SU-DHL-6 (cell line): ENCODE data around the gene RSPRY1.

ENCODE experiments used
- H2AFZ ChIP-seq: fragments of 200-600 bp; sonication (generic); 2 replicates; pipeline ENCODE4 v1.6.1; 2014; ENCODE audit warnings: low read depth, mild to moderate bottlenecking, moderate library complexity, mixed read lengths, antibody characterized with exemption, low read length; ENCODE audit not compliant: severe bottlenecking
- H3F3A ChIP-seq: fragments of 200-600 bp; shearing (Covaris generic); 2 replicates; pipeline ENCODE4 v1.6.0; 2016; ENCODE audit warnings: antibody characterized with exemption, mild to moderate bottlenecking; ENCODE audit not compliant: insufficient read depth
- H3K27ac ChIP-seq: fragments of 200-600 bp; sonication (generic); 2 replicates; pipeline ENCODE4 v1.5.1; 2016; ENCODE audit warnings: low read depth, mild to moderate bottlenecking, low read length, moderate library complexity, mixed read lengths
- H3K27me3 ChIP-seq: fragments of 200-600 bp; sonication (generic), shearing (Covaris generic); 2 replicates; pipeline ENCODE4 v1.6.0; 2014; ENCODE audit warnings: mild to moderate bottlenecking, low read length
- H3K36me3 ChIP-seq: fragments of 200-600 bp; sonication (generic); 2 replicates; pipeline ENCODE4 v1.6.1; 2014; ENCODE audit warnings: mild to moderate bottlenecking, low read length, mixed read lengths
- H3K4me2 ChIP-seq: fragments of 300-600, 200-600 bp; shearing (Covaris generic), sonication (generic); 2 replicates; pipeline ENCODE4 v1.6.0; 2014; ENCODE audit warnings: low read length, low read depth, mild to moderate bottlenecking; ENCODE audit not compliant: poor library complexity, severe bottlenecking
- H3K4me3 ChIP-seq: fragments of 200-600 bp; sonication (generic); 2 replicates; pipeline ENCODE4 v1.5.1; 2014; ENCODE audit warnings: antibody characterized with exemption, low read length, mild to moderate bottlenecking, mixed read lengths; ENCODE audit not compliant: insufficient read depth, poor library complexity, severe bottlenecking
- H3K79me2 ChIP-seq: fragments of 200-600 bp; sonication (generic); 2 replicates; pipeline ENCODE4 v1.6.1; 2014; ENCODE audit warnings: mild to moderate bottlenecking, low read length, moderate library complexity; ENCODE audit not compliant: insufficient read depth
- H3K9ac ChIP-seq: fragments of 200-600 bp; sonication (generic); 2 replicates; pipeline ENCODE4 v1.7.0; 2014; ENCODE audit warnings: mild to moderate bottlenecking, low read length
- H3K9me2 ChIP-seq: fragments of 200-600 bp; sonication (generic); replicated peaks from 2 replicates; pipeline ENCODE4 v1.6.1; 2014; ENCODE audit warnings: low read length; ENCODE audit not compliant: insufficient read depth
- H3K9me3 ChIP-seq: fragments of 200-600 bp; sonication (generic); 2 replicates; pipeline ENCODE4 v1.6.1; 2014; ENCODE audit warnings: low read length, mixed read lengths; ENCODE audit not compliant: insufficient read depth
- H4K20me1 ChIP-seq: fragments of 200-600 bp; sonication (generic); 2 replicates; pipeline ENCODE4 v1.6.1; 2014; ENCODE audit warnings: low read depth, mild to moderate bottlenecking, antibody characterized with exemption, low read length, moderate library complexity, mixed read lengths
- EZH2phosphoT487 ChIP-seq: fragments of 200-600 bp; sonication (generic), shearing (Covaris generic); conservative IDR thresholded peaks from 2 replicates; pipeline ENCODE4 v1.6.1; 2018; ENCODE audit warnings: mild to moderate bottlenecking, antibody characterized with exemption, low read length, moderate library complexity, mixed read lengths
- TF ChIP-seq, protein P1 (sequence below): fragments of 200-600 bp; sonication (generic); IDR thresholded peaks from one replicate; pipeline ENCODE4 v1.5.1; 2017; ENCODE audit warnings: antibody characterized with exemption, mild to moderate bottlenecking, low read length, moderate library complexity; ENCODE audit not compliant: insufficient read depth, poor library complexity, severe bottlenecking

Gene RSPRY1

DNA sequence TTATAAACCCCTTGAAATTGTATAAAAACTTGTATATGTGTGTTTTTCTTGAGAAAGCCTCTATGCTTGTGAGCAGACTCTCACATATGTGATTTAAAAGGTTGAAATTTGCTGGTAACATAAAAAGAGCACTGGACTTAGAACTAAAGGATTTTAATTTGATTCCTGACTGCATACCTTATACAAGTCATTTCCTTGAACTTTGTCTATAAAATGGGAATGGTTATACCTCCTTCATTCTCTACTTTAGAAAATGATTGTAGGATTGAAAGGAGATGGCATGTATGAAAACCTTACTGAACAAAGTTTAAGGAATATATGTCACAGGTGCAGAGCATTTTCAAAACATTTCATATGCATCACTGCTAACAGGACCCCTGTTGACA, 48.6 kb downstream of the RSPRY1 start:
- TF ChIP-seq EZH2phosphoT487, result no peak
- TF ChIP-seq, protein P1, sequence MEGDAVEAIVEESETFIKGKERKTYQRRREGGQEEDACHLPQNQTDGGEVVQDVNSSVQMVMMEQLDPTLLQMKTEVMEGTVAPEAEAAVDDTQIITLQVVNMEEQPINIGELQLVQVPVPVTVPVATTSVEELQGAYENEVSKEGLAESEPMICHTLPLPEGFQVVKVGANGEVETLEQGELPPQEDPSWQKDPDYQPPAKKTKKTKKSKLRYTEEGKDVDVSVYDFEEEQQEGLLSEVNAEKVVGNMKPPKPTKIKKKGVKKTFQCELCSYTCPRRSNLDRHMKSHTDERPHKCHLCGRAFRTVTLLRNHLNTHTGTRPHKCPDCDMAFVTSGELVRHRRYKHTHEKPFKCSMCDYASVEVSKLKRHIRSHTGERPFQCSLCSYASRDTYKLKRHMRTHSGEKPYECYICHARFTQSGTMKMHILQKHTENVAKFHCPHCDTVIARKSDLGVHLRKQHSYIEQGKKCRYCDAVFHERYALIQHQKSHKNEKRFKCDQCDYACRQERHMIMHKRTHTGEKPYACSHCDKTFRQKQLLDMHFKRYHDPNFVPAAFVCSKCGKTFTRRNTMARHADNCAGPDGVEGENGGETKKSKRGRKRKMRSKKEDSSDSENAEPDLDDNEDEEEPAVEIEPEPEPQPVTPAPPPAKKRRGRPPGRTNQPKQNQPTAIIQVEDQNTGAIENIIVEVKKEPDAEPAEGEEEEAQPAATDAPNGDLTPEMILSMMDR, result no peak
- Histone ChIP-seq H3F3A (peaks cover 27% of the 10 kb centered on the region), H4K20me1 (no peaks in the 10 kb centered on the region), H3K79me2 (no peaks in the 10 kb centered on the region), H3K4me2 (peak overlapping the region; percentile 57), H3K9ac (peak overlapping the region; percentile 23), H3K9me2 (no peaks in the 10 kb centered on the region), H3K27ac (peak overlapping the region; percentile 91), H3K4me3 (no peak overlapping the region), H3K36me3 (peaks cover 12% of the 10 kb centered on the region; the same call in 1 of the 2 replicates), H3K9me3 (no peaks in the 10 kb centered on the region), H2AFZ (no peak overlapping the region), H3K27me3 (no peaks in the 10 kb centered on the region)

DNA sequence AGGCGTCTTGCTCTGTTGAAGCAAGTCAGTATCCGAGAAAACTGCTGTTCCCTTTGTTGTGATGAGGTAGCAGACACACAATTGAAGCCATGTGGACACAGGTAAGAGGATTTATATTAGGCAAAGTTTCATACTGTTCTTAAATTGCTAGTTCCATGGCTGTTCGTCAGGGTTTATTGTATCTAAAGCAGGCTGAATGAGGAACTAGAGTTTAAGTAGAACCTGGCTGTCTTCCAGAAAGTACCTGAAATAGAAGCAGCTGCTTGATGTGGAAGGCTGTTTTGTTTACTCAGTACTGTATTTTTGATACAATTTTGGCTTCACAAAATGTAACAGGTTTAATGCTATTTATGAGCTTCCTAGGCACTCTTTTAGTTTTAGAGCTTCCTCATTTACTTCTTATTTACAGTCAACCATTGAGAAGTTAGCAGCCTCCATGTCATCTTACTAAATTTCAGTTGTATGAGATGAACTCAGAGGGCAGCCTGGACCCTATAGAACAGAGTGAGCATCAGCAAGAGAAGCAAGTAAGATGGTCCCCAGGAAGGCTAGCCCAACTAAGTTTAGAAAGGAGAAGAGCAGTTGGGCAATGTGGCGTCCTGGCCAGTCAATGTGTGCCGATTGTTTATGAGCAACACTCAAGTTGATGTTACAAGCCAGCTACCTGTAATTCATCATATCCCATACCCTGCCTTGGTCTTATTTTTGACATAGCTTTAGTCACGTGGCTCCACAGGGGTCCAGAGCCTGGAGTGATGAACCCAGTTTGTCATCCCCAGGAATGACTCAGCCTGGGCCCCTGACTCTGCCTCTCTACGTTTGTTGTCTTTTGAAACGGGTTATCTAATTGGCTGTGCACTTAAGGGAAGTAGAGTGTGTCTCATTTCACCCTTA, 49.2 kb downstream of the RSPRY1 start:
- no peak overlapping the region for H3K4me3 ChIP-seq
- H3K36me3 ChIP-seq, result peaks cover 12% of the 10 kb centered on the region; the same call in 1 of the 2 replicates
- no peaks in the 10 kb centered on the region for H4K20me1 ChIP-seq
- TF ChIP-seq, protein P1, result no peak
- no peak for TF ChIP-seq EZH2phosphoT487
- H3K4me2 ChIP-seq, result peak overlapping the region; percentile 57
- H2AFZ ChIP-seq, result no peak overlapping the region
- no peaks in the 10 kb centered on the region for H3K9me2 ChIP-seq
- no peaks in the 10 kb centered on the region for H3K9me3 ChIP-seq
- peak overlapping the region; percentile 91 for H3K27ac ChIP-seq
- peaks cover 27% of the 10 kb centered on the region for H3F3A ChIP-seq
- H3K27me3 ChIP-seq, result no peaks in the 10 kb centered on the region
- H3K9ac ChIP-seq, result peak overlapping the region; percentile 23
- no peaks in the 10 kb centered on the region for H3K79me2 ChIP-seq

DNA sequence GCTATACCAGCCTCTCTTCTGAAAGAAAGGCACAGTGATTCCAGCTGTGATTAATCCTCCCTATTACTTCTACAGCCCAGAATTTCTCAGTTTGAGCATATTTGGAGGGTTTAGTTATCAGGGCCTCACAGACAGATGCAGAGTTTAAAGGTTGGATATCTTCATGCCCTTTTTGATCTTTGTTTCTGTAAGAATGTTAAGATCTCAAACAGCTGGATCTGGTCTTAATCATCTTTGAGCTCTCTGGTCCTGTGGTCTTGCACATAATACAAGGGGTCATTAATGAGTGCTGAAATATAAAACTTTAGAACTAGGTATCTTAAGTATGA, 49.9 kb downstream of the RSPRY1 start:
- H2AFZ ChIP-seq, result no peak overlapping the region
- H3K36me3 ChIP-seq, result peaks cover 12% of the 10 kb centered on the region; the same call in 1 of the 2 replicates
- no peaks in the 10 kb centered on the region for H3K79me2 ChIP-seq

More for the DNA sequence above, 49.9 kb downstream of the RSPRY1 start:
- Histone ChIP-seq H3K9me2 (no peaks in the 10 kb centered on the region), H3K27me3 (no peaks in the 10 kb centered on the region), H3K4me3 (no peak overlapping the region), H3F3A (peaks cover 27% of the 10 kb centered on the region), H3K27ac (peak overlapping the region; percentile 91), H4K20me1 (no peaks in the 10 kb centered on the region), H3K4me2 (peak overlapping the region; percentile 57), H3K9ac (peak overlapping the region; percentile 23; the same call in 1 of the 2 replicates), H3K9me3 (no peaks in the 10 kb centered on the region)
- no peak for TF ChIP-seq EZH2phosphoT487
- TF ChIP-seq, protein P1, result no peak
